ENCODE data around the gene CHST8. TPM values are rescaled to one million over a fixed set of nuclear protein-coding genes. Genes with fewer than 3 reads are reported as not detected.
A peak's percentile ranks its signal among the peaks of the same experiment; 100 is the strongest.

The CHST8 gene
- total RNA-seq, 2 experiments from 2014 or later = not detected

DNA sequence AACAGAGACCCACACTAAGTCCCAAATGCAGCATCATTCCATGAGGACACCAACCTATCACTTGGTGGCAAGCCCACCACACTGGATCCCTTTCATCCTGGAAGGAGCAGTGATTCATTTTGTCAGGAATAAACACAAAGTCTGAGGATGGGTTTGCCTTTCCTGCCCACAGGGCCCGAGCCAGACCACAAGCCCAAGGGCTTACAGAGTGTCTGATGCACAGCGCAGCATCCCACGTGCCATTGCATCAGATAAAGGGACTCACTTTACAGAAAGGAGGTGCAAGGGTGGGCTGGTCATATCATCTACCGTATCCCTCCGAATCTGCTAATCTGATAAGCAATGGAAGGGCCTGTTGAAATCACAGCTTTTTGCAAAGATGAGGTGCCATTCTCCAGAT is 162.7 kb downstream of the CHST8 start:
- no peak for DNase-seq
- no peak overlapping the region for H3K27ac Mint-ChIP-seq
- H3K27me3 Mint-ChIP-seq = peaks cover 31% of the 10 kb centered on the region
- H3K36me3 Mint-ChIP-seq = no peaks in the 10 kb centered on the region
- no peak overlapping the region for H3K4me3 Mint-ChIP-seq
- H3K9me3 Mint-ChIP-seq = no peaks in the 10 kb centered on the region
- H3K4me1 Mint-ChIP-seq = peaks cover 5% of the 10 kb centered on the region

DNA sequence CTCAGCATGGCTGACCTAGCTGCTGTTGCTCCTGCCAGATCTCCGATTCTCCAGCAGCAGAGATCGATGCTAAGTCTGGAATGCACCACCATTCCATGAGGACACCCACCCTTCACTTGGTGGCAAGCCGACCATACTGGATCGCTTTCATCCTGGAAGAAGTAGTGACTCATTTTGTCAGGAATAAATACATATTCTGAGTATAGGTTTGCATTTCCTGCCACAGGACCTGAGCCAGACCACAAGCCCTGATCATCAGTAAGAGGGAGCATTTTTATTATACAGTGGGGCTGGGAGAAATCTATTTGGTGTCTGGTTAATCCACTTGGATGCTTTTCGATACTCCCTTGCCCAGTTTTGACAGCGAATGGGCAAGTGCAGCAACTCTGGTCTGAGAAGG is 164.0 kb downstream of the CHST8 start:
- H3K4me1 Mint-ChIP-seq = peaks cover 5% of the 10 kb centered on the region
- no peaks in the 10 kb centered on the region for H3K36me3 Mint-ChIP-seq
- peaks cover 17% of the 10 kb centered on the region for H3K27me3 Mint-ChIP-seq
- no peak for DNase-seq
- H3K9me3 Mint-ChIP-seq = no peaks in the 10 kb centered on the region
- no peak overlapping the region for H3K4me3 Mint-ChIP-seq
- no peak overlapping the region for H3K27ac Mint-ChIP-seq

DNA sequence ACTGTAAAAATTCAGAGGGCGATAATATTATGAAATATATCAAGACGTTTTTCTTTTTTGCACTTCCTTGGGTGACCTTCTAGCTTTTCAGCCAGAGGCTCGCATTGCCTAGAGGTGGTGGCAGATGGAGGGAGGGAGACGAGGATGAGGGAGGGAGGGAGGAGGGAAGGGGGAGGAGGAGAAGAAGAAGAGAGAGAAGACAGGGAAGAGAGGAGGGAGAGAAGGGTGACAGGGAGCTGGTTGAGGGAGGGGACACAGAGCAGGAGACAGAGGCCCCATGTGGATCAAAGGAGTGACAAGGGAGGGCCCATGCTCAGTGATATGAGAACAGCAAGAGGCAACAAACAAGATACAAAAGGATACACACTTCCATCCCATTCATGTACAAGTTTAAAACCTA is 166.9 kb downstream of the CHST8 start:
- H3K9me3 Mint-ChIP-seq = no peaks in the 10 kb centered on the region
- DNase-seq = no peak
- H3K4me3 Mint-ChIP-seq = no peak overlapping the region
- H3K27ac Mint-ChIP-seq = no peak overlapping the region
- H3K4me1 Mint-ChIP-seq = peaks cover 5% of the 10 kb centered on the region
- H3K27me3 Mint-ChIP-seq = peaks cover 36% of the 10 kb centered on the region
- H3K36me3 Mint-ChIP-seq = no peaks in the 10 kb centered on the region

DNA sequence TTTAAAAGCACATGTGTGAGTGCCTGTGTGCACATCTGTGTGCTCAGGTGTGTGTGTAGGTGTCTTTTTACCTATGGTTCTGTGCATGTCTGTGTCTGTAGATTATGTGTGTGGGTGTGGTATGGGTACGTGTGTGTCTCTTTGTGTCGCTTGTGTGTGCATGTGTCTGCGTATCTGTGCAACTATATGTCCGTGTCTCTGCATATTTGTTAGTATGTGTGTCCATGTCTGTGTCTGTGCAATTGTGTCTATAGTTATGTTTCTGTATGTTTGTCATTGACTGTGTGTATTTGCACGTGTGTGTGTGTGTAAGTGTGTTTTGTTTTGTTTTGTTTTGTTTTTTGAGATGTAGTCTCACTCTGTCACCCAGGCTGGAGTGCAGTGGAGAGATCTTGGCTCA is 167.6 kb downstream of the CHST8 start:
- H3K4me3 Mint-ChIP-seq = no peak overlapping the region
- no peak overlapping the region for H3K27ac Mint-ChIP-seq
- H3K27me3 Mint-ChIP-seq = peaks cover 42% of the 10 kb centered on the region
- no peak for DNase-seq
- H3K4me1 Mint-ChIP-seq = peaks cover 5% of the 10 kb centered on the region
- no peaks in the 10 kb centered on the region for H3K9me3 Mint-ChIP-seq
- H3K36me3 Mint-ChIP-seq = no peaks in the 10 kb centered on the region

DNA sequence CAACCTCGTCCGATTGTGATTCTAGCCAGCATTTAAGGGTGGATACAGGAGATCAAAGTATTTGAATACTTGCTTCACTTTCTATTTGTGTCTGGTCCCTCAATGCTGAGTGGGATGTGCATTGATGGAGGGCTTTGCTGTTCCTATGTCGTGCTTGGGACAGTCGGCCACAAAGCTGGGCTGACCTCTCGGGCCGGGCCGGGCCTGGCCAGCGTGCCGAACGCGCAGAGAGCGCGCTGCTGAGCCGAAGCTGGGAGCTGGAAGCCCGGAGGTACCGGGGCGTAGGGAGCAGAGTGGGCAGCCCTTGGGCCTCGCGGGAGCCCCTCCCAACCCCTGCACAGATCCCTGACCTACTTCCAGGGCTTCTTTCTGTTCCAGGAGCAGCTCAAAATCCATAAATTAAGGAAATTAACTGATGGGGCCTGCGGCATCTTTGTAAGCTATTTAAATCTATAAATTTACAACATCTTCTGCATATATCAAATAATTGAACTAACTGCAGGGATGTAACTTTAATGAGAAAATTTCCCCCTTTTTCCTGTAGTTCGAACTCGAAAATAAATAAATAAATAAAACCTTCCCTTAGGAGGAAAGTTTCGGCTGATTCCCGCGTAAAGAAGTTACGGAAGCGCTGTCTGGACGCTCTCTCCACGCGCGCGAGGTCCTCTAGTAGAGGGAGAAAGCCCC is 173.1 kb downstream of the CHST8 start:
- H3K27me3 Mint-ChIP-seq = peaks cover 47% of the 10 kb centered on the region
- H3K4me3 Mint-ChIP-seq = peak overlapping the region; percentile 69
- no peak for DNase-seq
- no peaks in the 10 kb centered on the region for H3K36me3 Mint-ChIP-seq
- no peaks in the 10 kb centered on the region for H3K4me1 Mint-ChIP-seq
- no peaks in the 10 kb centered on the region for H3K9me3 Mint-ChIP-seq
- no peak overlapping the region for H3K27ac Mint-ChIP-seq

DNA sequence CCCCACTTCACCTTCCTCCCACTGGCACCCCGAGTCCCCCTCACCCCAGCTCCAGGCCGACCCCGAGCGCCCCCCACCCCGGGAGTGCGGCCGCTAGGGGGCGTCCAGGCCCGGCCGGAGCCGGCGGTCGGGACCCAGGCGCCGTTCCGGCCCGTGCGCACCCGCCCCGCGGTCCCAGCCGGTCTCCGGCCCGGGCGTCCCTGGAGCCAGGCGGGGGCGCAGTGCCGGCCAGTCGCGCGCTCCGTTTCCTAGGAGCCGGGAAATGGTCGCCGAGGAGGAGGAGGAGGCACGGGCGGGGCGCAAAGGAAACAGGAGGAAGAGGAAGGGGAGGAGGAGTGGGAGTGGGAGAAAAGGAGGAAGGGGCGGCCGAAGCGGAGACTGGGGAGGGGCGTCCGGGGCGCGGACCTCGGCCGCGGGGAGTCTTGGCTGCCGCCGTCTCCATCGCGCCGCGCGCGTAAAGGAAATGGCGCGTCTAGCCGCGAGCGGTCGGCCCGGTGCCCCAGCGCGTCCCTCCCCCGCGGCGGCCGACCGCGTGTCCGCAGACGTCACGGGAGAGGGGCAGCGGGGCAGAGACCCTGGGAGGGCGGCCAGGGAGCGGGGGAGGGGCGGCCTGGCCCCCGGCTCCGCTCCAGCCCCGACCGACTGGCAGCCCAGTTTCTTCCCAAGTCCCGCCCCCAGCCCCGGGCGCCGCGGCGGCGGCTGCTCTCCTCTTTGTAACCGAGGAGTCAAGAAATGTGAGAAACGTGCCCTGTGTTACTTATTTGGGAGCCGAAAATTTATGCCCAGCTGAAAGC is 173.8 kb downstream of the CHST8 start:
- Mint-ChIP-seq H3K27me3 (peaks cover 54% of the 10 kb centered on the region), H3K36me3 (no peaks in the 10 kb centered on the region), H3K27ac (peak overlapping the region; percentile 51), H3K4me3 (peak overlapping the region; percentile 77), H3K9me3 (no peaks in the 10 kb centered on the region), H3K4me1 (no peaks in the 10 kb centered on the region)
- peak; percentile 73 for DNase-seq

DNA sequence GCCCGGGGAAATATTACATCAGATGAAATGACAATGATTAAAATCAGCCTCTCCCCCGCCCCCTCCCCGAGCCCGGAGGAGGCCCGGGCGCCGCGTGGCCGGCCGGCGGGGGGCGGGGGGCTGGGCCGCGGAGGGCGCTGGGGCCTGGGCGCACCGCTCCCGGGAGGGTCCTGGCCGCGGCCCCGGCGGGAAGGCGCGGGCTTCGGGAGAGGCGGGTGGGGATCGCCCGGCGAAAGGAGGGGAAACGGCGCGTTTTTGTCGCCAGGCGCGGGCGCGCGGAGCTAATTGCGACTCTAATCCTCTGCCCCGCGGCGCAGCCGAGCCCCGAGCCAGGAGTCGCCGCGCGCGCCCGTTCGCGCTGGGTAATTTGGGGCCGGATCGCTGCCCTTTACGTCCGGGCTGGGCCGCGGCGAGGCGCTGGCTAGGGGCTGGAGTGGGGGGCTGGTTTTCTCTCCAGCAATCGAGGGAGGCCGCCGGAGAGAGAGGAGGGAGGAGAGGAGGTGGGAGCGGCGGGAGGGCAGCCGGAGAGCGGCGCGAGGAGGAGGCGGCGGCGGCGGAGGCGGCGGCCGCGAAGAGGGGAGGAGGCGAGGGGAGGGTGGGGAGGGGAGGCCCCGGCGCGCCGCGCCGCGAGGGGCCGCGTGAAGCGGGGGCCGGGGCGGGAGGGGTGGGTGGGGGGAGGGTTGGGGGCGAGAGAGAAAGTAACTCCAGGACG is 174.6 kb downstream of the CHST8 start, which contains the start of gene KCTD15:
KCTD15 (plus strand) TSS at position 707 of the 712 bp plus-strand sequence. CDS start 3,585 bp downstream, outside the sequence.
- H3K9me3 Mint-ChIP-seq = no peaks in the 10 kb centered on the region
- H3K36me3 Mint-ChIP-seq = no peaks in the 10 kb centered on the region
- peak within 1 kb of the TSS; percentile 58 for H3K27ac Mint-ChIP-seq
- DNase-seq = peak; percentile 54
- no peaks in the 10 kb centered on the region for H3K4me1 Mint-ChIP-seq
- H3K4me3 Mint-ChIP-seq = peak within 1 kb of the TSS; percentile 81
- H3K27me3 Mint-ChIP-seq = peaks cover 54% of the 10 kb centered on the region

DNA sequence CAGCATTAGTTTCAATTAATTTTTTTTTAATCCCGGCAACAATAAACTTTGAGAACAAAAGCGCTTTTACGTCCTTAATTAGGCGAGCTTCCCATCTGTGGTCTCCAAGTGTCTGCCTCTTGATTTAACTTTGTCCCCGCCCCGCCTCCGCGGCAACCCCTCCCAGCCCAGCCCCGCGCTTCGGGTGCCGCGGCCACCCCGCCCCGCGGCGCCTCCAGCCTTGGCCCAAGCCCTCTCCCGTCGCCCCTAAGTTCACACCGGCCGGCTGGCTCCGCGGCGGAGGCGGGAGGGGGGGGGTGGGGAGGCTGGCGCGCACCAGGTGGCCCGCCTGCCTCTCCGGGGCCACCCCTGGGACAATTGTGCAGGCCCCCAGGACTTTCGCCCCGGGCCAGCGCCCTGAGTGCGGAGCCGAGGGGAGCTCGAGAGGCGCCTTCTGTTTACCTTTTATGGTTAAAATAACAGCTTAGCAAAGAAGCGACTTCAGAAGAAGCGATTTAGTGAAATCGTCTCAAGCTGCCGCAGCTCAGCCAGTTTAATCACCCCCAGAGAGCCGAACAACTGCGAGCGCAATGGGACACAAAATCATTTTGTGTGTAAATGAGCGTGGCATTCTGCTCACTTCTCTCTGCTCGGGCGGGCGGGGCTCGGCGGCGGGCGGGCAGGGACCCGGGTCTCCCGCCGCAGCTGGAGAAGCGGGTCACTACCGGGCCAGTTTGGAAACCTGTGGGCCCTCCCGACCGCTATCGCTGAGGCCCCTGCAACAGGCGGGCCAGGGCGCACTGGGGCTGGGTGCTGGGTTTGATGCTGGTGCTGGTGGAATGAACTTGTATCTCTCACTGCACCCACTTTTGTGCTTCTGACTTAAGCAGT is 176.3 kb downstream of the CHST8 start:
- H3K9me3 Mint-ChIP-seq = no peaks in the 10 kb centered on the region
- H3K36me3 Mint-ChIP-seq = no peaks in the 10 kb centered on the region
- peaks cover 38% of the 10 kb centered on the region for H3K27me3 Mint-ChIP-seq
- H3K4me3 Mint-ChIP-seq = peak overlapping the region; percentile 60
- H3K27ac Mint-ChIP-seq = no peak overlapping the region
- H3K4me1 Mint-ChIP-seq = no peaks in the 10 kb centered on the region
- DNase-seq = peak; percentile 18

DNA sequence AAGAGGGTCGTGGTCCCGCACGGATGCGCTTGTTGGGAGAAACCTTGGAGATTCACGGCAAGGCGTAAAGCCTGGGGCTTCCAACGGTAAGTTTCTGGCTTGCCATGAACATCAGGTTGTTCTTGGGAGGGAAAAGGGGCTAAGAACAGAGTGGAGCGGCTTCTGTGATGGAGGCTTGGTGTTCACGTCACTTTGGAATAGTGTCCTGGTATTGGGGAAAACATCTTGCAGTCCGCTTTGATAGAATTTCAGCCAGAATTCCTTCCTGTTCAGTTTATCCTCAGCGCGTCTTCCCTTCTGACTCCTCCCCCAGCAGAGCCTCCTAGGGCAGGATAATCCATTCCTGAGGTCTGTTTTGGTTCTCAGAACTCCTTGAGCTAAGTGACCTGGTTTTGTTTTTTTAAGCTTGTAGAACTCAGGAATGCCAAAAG is 176.9 kb downstream of the CHST8 start:
- H3K9me3 Mint-ChIP-seq = no peaks in the 10 kb centered on the region
- no peaks in the 10 kb centered on the region for H3K36me3 Mint-ChIP-seq
- peaks cover 32% of the 10 kb centered on the region for H3K27me3 Mint-ChIP-seq
- no peak overlapping the region for H3K4me3 Mint-ChIP-seq
- no peak overlapping the region for H3K27ac Mint-ChIP-seq
- H3K4me1 Mint-ChIP-seq = no peaks in the 10 kb centered on the region
- DNase-seq = no peak

DNA sequence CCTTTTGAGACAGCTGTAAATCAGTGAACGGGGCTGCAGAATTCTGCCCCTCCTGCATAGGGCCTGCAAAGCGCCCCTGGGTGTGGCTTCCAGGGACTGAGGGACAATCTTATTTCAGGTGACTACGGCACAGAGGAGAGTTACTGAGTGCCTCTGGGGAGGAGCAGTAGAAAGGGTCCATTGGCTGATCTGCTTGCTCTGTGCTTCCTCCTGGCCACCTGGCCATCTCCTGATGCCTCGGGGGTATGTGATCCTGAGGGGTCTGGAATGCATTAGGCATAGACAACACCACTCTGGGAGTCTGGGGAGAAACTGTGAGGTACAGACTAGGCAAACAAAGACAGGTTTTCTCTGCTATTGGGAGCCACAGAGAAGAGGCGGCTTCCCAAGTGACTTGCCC is 177.7 kb downstream of the CHST8 start:
- no peaks in the 10 kb centered on the region for H3K9me3 Mint-ChIP-seq
- peaks cover 25% of the 10 kb centered on the region for H3K27me3 Mint-ChIP-seq
- no peak overlapping the region for H3K27ac Mint-ChIP-seq
- no peaks in the 10 kb centered on the region for H3K4me1 Mint-ChIP-seq
- no peak overlapping the region for H3K4me3 Mint-ChIP-seq
- no peak for DNase-seq
- H3K36me3 Mint-ChIP-seq = no peaks in the 10 kb centered on the region

DNA sequence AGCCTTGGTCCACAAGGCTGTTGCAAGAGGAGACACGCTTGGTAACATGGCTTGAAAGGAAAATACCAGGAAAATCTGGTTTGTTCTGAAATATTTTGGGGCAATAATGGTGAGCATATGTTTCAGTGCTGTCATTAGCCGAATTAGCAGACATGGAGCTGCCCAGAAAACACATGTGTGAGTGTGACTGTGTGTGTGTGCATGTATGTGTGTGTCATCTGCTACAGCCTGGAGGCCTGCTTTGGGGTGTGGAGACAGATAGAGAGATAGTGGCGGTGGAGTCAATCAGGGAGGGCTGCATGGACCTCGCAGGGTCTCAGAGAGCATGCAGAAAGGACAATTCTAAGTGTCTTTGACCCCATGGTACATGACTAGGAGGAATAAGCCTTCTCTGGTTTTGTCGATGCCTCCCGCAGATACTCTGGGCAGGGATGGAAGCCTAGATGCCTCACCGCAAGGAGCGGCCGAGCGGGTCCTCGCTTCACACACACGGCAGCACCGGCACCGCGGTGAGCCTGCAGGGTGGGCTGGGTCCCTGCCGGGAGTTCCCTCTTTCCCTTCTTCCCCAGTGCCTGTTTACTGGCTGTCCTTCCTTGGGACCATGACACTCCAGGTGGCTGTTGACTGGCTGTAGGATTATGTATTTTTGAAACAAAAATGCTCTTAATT is 178.4 kb downstream of the CHST8 start:
- H3K27me3 Mint-ChIP-seq = peaks cover 22% of the 10 kb centered on the region
- H3K4me1 Mint-ChIP-seq = no peaks in the 10 kb centered on the region
- no peak overlapping the region for H3K4me3 Mint-ChIP-seq
- no peak overlapping the region for H3K27ac Mint-ChIP-seq
- DNase-seq = no peak
- no peaks in the 10 kb centered on the region for H3K9me3 Mint-ChIP-seq
- H3K36me3 Mint-ChIP-seq = no peaks in the 10 kb centered on the region

DNA sequence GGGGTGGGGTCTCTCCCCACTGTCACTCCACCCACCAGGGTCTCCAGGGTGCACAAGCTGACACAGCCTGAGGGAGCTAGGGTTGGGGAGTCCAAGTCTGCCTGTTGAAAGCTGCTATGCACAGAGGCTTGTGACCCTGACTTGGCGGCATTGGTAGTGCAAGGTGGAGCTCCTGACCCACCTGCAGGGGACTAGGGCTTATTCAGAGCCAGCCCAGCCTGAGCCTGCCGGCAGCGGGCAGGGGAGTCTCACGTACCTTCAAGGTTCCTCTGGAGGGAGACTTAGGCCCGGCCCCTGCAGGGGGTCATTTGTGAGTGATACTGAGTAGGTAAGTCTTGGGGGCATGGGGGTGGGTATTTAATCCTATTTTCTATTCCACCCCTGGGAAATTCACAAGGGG is 179.7 kb downstream of the CHST8 start:
- H3K27ac Mint-ChIP-seq = no peak overlapping the region
- H3K4me3 Mint-ChIP-seq = no peak overlapping the region
- no peak for DNase-seq
- peaks cover 22% of the 10 kb centered on the region for H3K27me3 Mint-ChIP-seq
- H3K9me3 Mint-ChIP-seq = no peaks in the 10 kb centered on the region
- H3K4me1 Mint-ChIP-seq = no peaks in the 10 kb centered on the region
- H3K36me3 Mint-ChIP-seq = no peaks in the 10 kb centered on the region

DNA sequence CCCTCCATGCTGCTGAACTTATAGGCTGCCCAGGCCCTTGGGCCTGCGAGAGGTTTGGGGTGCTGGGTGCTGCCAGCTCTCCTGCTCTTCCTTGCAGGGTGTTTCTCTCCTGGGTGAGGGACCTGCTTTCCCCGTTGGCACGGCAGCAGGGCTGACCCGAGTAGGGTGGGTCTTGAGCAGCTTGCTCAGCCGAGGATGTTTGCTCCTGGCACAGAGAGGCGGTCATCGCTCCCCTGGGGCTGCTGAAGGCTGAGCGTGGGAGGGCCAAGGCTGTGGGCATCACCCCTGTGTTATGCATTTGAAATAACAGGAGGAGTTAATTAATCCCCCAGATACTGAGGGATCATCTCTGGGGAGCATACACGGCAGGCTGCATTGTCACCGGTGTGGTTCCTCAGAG is 180.2 kb downstream of the CHST8 start:
- Mint-ChIP-seq H3K36me3 (no peaks in the 10 kb centered on the region), H3K4me3 (no peak overlapping the region), H3K27me3 (peaks cover 22% of the 10 kb centered on the region), H3K9me3 (no peaks in the 10 kb centered on the region), H3K27ac (no peak overlapping the region), H3K4me1 (no peaks in the 10 kb centered on the region)
- DNase-seq = no peak

DNA sequence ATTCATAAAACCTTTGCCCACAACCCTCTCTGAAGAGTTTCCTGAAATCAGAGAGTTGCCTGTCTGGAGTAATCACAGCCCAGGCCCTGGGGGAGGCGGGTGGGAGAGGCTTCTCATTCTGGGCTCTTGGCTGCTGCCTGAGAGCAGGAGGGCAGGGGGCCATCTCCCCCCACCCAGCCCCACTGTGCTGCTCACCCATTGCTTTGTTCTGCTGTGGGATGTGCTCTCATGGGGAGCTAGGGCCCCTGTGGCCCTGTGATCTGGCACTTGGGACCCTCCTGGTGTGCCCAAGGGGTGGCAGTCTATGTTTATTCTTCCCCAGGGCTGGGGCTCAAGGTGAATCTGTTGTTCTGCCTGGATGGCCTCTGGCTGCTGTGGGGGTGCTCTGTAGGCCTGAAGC is 181.0 kb downstream of the CHST8 start:
- Mint-ChIP-seq H3K4me1 (no peaks in the 10 kb centered on the region), H3K27me3 (peaks cover 22% of the 10 kb centered on the region), H3K36me3 (no peaks in the 10 kb centered on the region), H3K4me3 (no peak overlapping the region), H3K27ac (no peak overlapping the region), H3K9me3 (no peaks in the 10 kb centered on the region)
- no peak for DNase-seq

Measured in activated naive CD8-positive, alpha-beta T cell treated with anti-CD3 and anti-CD28 coated beads for 36 hours (primary cell).